Epithelial cell of proximal tubule (primary cell): Measurements from ENCODE around the gene RFTN2. TPM values are rescaled to one million over a fixed set of nuclear protein-coding genes. Genes with fewer than 3 reads are reported as not detected.

ENCODE experiments used
- DNase-seq: peaks from one replicate; pipeline ENCODE4 v3.0.0-alpha.2; 2011; ENCODE audit warnings: low read depth
- H3K4me3 ChIP-seq: 2 replicates; pipeline ENCODE4 v1.5.1; 2011; ENCODE audit warnings: low read depth, mild to moderate bottlenecking, low read length
- CTCF ChIP-seq: conservative IDR thresholded peaks from 2 replicates; pipeline ENCODE4 v1.5.1; 2012; ENCODE audit warnings: low read depth, mild to moderate bottlenecking, low read length
- total RNA-seq: library from RNA; depleted of rRNA; stranded (reverse); fragments of >200 nt; gene quantifications from 2 replicates; pipeline ENCODE4 v1.2.3, GENCODE V29; 2015

The RFTN2 gene
- total RNA-seq, 1 donor from 2014 or later, result not detected

- no peak overlapping the region for H3K4me3 ChIP-seq
- no peak for DNase-seq
- no peak for TF ChIP-seq CTCF
Observed at GRCh38 chr2:197539734-197540133, 135.7 kb downstream of the RFTN2 start.

GRCh38 chr2:197538412-197538811 lies 137.0 kb downstream of the RFTN2 start:
- H3K4me3 ChIP-seq, result no peak overlapping the region
- no peak for TF ChIP-seq CTCF
- no peak for DNase-seq

Other genes with a start within 250 kb of the RFTN2 start
- 125 and 135 TPM in 2 replicates for gene SF3B1, start 240.6 kb downstream of the RFTN2 start, total RNA-seq
- gene COQ10B, start 222.0 kb downstream of the RFTN2 start, total RNA-seq, result 16.7 and 17.9 TPM in 2 replicates
- gene HSPD1, start 175.7 kb downstream of the RFTN2 start, total RNA-seq, result 407 and 601 TPM in 2 replicates
- 349 and 354 TPM in 2 replicates for gene HSPE1, start 175.2 kb downstream of the RFTN2 start, total RNA-seq
- gene MOB4, start 159.5 kb downstream of the RFTN2 start, total RNA-seq, result 36.3 and 44.1 TPM in 2 replicates
- 5.8 and 13.4 TPM in 2 replicates for gene MARS2, start 29.8 kb upstream of the RFTN2 start, total RNA-seq
- gene BOLL, start 109.7 kb upstream of the RFTN2 start, total RNA-seq, result not detected in 2 replicates
- gene PLCL1, start 129.0 kb upstream of the RFTN2 start, total RNA-seq, result under 0.01 TPM in 1 of 2 replicates, not detected in the other